ENCODE data around the gene CDH4.

CDH4 gene

DNA sequence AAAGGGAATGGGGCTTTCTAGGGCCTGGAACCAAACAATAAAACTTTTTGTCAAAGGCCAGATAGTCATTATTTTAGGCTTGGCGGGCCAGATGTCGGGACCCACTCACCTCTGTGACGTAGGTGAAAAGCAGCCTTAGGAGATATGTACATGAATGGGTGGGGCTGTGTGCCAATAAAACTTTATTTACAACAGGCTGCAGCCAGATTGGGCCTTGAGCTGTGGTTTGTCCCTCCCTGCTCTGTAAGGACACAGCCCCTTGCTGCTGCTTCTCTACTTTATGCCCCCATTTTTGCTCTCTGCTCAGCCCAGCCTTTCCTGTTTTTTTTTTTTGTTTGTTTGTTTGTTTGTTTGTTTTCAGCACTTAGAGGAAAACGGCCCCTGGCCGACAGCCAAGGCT lies 32.7 kb downstream of the CDH4 start:
- DNase-seq (ENCODE audit: low spot score), result no peak

DNA sequence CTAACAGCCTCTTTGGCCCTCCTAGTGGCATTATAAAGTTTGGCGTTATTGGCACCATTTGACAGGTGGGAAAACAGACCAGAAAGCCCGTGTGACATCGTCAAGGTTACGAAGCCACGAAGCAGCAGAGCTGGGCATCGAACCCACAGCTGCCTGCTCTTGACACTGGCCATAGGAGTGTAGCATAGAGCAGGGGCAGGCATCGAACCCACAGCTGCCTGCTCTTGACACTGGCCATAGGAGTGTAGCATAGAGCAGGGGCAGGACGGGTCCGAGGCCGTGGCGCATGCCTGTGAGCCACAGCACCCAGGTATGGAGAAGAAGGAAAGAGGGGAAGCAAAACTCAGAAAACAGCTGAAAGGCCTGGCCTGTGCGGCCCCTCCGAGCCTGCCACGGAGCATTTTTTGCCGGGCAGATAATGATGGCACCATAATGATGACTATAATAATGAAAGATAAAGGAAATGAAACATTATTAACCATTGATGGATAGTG lies 33.1 kb downstream of the CDH4 start:
- DNase-seq (ENCODE audit: low spot score), result no peak

DNA sequence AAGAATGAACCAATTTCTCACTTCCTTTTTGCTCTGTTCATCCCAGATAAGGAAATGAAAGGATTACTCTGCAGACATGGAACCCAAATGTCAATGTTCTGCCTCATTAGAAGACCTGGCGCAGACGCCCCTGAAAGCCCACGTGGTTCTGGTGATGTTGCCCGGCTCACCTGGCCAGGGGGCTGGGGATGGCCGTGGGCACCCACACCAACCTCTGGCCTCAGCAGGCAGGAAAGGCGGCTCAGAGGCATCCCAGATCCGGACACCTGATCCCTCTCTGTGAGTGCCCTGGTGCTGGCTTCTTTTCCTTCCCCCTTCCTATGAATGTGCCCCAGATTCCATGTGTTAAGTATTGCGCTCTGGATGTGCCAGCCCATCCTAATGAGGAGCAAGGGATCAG lies 33.6 kb downstream of the CDH4 start:
- DNase-seq (ENCODE audit: low spot score), result no peak

DNA sequence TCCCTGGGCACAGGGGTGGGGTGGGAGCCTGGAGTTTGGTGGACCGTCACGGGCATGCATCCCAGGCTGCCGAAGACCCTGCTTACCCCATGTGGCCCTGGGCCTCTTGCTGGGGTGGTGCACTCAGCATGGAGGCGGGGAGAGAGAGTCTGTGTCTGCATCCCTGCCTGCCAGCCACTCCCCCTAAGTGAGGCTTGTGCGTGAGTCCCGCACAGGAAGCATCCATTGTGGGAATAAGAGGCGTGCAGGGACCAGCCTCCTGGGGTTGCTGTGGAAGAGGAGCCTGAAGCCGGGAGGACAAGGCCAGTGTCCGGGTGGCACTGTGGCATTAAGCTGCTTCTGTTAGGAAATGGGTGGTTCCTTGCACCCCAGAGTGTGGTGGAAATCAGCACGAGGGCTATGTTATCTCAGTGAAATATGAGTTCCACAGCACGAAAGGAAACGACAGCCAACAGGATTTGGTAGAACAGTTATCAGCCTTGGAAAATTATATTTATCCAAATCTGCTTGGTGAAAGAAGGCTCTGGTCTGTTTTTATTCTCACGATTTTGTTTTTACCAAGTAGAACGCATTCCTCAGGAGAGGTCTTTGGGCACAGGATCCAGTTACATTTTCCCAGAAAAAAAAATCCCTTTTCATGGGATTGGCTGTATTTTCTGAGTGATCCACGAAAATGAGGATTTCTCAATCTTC lies 35.7 kb downstream of the CDH4 start:
- DNase-seq (ENCODE audit: low spot score), result no peak

DNA sequence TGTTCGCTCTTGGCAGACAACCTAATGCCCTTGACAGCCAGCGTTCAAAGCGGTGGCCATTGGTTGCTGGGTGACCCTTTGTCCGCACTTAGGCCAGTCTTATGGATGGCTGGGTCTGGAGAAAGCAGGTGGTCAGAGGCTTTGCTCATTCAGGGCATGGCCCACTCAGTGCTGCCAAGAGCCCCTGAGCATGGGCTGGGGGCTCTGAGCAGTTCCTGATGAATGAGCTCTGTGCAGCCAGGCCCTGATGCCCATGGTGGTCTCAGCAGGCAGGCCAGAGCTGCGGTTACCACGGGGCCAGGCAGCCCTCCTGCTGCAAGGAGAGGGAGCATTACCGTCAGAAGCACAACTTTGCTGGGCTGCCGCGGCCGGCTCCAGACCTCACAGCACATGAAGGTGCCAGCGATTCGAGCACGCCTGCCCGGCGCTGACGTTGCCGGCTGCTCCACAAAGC lies 36.3 kb downstream of the CDH4 start:
- peak; percentile 5 for DNase-seq (ENCODE audit: low spot score)

GRCh38 chr20:61289166-61289565 lies 37.1 kb downstream of the CDH4 start:
- no peak for DNase-seq (ENCODE audit: low spot score)

GRCh38 chr20:61290721-61291120 lies 38.7 kb downstream of the CDH4 start:
- DNase-seq (ENCODE audit: low spot score), result no peak

DNA sequence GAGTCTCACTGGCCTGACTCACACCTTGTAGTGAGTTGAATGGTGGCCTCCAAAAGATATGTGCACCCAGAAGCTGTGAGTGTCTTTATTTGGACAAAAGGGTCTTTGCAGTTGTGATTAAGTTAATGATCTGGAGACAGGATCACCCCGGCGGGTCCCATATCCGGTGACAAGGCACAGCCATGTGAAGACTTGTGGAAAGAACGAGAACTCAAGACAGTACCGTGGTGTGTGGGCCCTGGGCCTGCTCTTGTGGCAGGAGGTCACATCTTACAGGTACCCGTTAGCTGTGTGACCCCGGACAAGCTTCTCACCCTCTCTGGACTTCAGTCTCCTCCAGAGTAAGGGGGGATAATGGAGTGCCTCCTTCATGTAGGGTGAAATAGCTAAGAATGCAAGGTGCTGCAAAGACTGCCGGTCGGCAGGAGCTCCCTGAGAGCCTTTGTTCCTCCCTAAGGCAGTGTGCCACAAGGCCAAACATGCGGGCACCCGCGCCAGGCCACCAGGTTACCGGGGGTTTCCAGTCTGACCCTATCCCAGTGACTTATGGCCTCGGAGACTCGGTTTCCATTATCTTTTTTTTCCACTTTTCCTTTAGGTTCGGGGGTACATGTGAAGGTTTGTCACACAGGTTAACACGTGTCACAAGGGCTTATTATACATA lies 39.2 kb downstream of the CDH4 start:
- DNase-seq (ENCODE audit: low spot score), result no peak

DNA sequence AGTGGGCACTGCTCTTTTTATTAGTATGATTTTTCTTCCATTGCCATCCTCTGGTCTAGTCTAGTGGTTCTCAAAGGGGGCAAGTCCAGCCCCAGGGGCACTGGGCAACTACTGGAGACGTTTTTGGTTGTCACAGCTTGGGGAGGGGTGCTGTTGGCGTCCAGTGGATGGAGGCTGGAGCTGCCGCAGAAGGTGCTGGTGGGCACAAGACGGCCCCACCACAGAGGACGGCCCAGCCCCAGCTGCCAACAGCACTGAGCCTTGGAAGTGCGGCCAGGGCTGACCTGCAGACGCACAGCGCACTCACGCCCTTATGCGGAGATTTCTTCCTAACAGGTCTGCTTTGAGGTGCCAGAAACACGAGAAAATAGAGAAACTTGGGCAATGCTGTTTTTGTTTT lies 40.3 kb downstream of the CDH4 start:
- DNase-seq (ENCODE audit: low spot score), result no peak

DNA sequence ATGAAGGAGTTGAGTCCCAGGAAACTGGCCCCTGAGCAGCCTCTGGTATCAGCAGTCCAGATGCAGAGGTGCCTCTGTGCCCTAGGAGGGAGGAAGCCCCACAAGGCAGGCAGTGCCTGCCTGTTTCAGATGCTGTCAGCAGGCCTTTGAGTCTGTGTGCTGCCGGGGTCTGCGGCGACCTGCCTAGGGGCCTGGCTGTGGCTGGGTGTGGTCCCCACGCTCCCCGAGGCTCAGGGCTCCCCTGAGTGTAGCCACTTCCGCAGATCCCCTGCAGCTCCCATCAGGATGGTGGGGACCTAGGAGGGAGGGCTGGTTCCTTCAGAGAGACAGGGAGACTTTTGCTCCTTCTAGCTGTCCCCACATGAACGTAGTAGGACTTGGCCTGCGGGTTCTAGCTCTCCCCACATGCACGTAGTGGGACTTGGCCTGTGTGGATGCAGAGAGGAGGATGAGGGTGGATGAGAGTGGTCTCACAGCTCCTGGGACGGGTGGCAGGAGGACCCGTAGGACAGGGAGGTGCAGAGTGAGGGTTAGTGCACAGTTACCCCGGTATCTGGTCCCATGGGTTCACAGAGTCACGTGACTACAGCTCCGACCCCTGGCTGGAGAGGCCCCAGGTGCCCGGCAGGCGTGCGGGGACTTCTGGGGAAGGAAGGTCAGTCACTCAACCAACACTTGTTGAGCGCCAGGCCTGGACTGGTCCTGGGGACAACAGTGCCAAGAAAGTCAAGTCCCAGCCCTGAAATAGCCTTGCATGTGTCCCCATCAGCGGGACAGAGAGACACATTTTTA lies 41.0 kb downstream of the CDH4 start:
- DNase-seq (ENCODE audit: low spot score), result no peak

- no peak for DNase-seq (ENCODE audit: low spot score)
These were observed 41.9 kb downstream of the CDH4 start for GRCh38 chr20:61293951-61294350.

- DNase-seq (ENCODE audit: low spot score), result no peak
These were observed 43.2 kb downstream of the CDH4 start for GRCh38 chr20:61295249-61295648.

DNA sequence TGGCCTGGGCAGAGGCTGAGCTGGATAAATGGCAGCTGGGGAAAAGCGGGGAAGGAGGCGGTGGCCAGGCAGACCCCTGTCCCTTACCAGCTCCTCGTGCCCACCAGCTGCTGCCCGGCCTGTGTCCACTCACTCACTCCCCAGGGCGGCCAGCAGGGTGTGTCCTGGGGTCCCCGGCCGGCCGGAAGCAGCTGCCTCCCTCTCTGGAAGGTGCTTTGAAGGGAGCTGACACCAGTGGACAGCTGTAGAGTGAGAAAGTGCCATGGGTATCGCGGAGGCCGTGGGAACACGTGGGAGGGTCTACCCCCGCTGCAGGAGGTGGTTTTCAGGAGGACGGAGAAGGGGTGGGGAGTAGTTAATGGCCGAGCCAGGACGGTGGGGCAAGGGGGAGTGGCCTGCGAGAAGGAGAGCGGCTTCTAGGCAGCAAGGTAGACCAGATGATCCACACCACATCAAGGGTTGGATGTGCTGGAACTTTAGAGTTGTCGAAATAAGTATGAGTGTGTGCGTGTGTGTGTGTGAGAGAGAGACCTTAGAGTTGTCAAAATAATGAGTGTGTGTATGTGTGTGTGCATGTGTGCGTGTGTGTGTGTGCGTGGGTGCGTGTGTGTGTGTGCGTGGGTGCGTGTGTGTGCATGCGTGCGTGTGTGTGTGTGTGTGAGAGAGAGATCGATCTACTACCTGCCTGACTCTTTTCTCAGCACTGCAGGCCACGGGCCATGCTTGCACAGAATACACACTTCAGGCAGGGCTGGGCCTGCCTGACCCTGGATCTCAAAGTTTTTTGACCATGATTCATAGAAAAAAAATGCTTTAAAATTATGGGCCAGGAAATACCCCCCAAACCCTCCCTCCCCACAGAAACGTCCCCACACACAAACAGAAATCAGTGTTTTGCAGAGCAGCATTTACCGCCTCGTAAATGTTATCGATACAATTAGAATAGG lies 43.9 kb downstream of the CDH4 start:
- no peak for DNase-seq (ENCODE audit: low spot score)

DNA sequence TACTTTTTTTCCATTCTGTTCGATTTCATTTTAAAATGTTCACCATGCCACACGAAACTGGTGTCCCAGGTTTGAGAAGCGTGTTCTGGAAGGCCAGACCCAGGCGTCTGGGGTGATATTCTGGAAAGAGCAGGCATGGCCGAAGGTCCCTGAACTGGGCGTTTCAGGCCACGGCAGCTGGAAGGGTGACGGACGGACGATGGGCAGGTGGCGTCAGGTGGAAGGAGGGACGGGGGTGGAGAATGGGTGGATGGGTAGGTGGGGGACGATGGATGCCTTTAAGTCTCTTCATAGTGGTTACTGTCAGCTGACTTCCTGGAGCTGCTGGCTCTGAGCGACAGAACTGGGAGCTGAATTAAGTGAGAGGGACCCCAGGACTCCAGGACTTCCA lies 44.6 kb downstream of the CDH4 start:
- no peak for DNase-seq (ENCODE audit: low spot score)

DNA sequence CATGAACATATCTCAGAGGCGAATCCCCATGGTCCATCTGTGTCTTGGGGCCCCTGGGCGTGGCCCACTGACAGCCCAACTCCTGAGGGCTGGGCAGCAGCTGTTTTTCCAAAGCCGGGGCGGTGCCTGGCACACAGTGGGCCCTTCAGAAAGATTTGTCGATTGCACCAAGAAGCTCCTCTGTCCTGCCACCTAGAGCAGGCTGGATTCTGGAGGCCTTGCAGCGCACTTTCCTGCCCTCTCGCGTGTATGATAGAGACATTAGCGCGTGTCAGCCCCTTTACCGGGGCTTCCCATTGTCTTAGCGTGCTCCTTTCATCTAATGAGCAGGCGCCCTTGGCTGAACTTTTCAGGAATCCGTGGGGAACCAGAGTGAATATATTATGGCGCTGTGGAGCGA lies 45.4 kb downstream of the CDH4 start:
- no peak for DNase-seq (ENCODE audit: low spot score)

DNA sequence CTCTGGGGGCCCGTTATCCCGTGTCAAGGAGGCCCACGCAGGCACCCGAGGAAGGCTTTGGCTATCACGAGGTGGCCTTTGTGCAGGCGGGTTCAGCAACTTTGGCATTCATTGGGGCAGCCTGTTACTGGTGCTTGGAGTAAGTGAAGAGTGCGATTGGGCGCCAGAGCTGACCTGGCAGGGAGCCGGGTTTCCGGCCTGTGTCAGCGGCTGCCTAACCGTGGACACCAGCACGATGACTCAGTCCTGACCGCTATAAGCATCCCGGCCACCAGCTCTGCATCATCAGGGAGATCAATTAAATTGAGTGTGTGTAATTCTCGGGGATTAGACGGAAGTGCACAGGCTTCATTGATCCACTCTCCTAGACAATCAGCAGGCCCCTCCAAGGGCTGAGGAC lies 45.9 kb downstream of the CDH4 start:
- DNase-seq (ENCODE audit: low spot score), result no peak

GRCh38 chr20:61298661-61299060 lies 46.6 kb downstream of the CDH4 start:
- no peak for DNase-seq (ENCODE audit: low spot score)

GRCh38 chr20:61299104-61299503 lies 47.0 kb downstream of the CDH4 start:
- no peak for DNase-seq (ENCODE audit: low spot score)

DNA sequence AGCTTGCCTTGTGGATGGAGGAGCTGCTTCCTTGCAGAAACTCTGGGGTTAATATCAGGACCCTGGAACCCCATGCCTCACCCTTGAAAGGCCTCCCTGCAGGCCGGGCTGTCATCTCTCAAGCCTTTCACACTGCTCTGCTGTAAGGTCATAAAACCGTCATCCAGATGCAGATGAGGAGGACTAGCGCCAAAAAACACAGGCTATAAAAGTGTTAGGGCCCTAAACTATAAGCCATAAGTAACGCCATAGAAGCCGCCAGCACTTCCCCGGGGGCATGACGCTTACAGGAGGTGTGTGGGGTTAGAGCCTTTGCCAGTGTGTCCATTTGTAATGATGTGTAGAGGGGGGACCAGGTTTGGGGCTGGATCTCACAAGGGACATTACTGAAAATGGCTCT lies 47.6 kb downstream of the CDH4 start:
- DNase-seq (ENCODE audit: low spot score), result no peak

- DNase-seq (ENCODE audit: low spot score), result no peak
These were observed 48.2 kb downstream of the CDH4 start for GRCh38 chr20:61300293-61300692.

DNA sequence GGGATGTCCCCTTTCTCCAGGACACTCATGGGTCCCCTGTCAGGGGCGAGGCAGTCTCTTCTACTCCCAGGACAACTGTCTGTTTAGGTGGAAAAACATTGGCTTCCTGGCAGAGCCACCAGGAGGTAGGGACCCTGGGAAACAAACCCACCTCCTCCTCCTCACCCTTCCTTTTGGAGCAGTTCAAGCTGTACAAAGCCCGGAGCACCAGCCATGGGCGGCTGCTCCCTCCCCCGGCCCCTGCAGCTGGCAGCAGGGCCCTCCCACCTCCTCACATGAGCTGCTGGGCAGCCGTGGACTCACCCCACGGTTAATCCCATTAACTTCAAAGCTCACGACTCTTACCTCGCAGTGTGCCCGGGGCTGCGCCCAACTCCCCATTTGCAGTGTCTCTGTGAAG lies 48.6 kb downstream of the CDH4 start:
- DNase-seq (ENCODE audit: low spot score), result no peak
